ENCODE measurements around the gene ARHGAP26.

DNA sequence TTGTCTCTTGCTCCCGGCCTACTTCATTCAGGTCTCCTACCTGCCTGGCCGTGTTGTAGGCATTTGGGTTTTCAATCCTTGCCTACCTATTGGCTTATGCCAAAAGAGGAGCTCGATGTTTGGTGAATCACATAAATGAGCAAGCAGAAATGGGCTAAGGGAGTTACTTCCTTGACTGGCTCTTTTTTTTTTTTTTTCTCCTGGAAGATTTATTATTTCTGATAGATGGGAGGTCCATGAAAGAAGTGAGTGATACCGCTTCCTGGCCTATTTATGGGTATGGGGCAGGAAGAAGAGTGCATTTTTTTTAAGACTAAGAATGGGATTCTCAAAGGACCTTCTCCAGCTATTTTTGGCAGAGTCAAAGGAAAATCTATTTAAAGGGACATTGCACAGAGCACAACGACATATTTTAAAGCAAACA is 294.1 kb downstream of the ARHGAP26 start:
- no peak for TF ChIP-seq CTCF (IDR thresholded peaks at IDR 0.05)
- TF ChIP-seq POLR2A (IDR thresholded peaks at IDR 0.05), result no peak
